ENCODE measurements around the gene SMIM28. TPM values are rescaled to one million over a fixed set of nuclear protein-coding genes. Genes with fewer than 3 reads are reported as not detected.

SMIM28 gene
- total RNA-seq, 1 experiment from 2014 or later = not detected

- Mint-ChIP-seq H3K9me3 (ENCODE audit: unreplicated experiment) (no peaks in the 10 kb centered on the region), H3K27ac (ENCODE audit: low read depth, unreplicated experiment) (no peak overlapping the region), H3K36me3 (ENCODE audit: insufficient read depth, unreplicated experiment) (peaks cover 48% of the 10 kb centered on the region), H3K4me3 (ENCODE audit: unreplicated experiment) (no peak overlapping the region), H3K4me1 (ENCODE audit: insufficient read depth, unreplicated experiment) (peaks cover 34% of the 10 kb centered on the region), H3K27me3 (ENCODE audit: insufficient read depth, unreplicated experiment) (no peaks in the 10 kb centered on the region)
- POLR2A ChIA-PET = interaction anchor here (1.6 to 3.0 kb wide), 3 partner anchors 8 to 301 kb away, joined by 5 to 21 read pairs (median 5); no protein-coding TSS in a partner anchor
- DNase-seq (ENCODE audit: unreplicated experiment) = no peak
- no TSS peak for BruUV-seq (replicated peaks)
- TF ChIP-seq CTCF (IDR thresholded peaks at IDR 0.05; ENCODE audit: unreplicated experiment) = no peak
- CTCF ChIA-PET = interaction anchor here (0.6 to 1.3 kb wide), 5 partner anchors 11 to 402 kb away, joined by 3 to 5 read pairs (median 3); no protein-coding TSS in a partner anchor
- intact Hi-C loops (cut with micrococcal nuclease) = no loop called here
These were observed 28.7 kb downstream of the SMIM28 start for GRCh38 chr6:138406443-138406842.

GRCh38 chr6:138410048-138410735 is 32.5 kb downstream of the SMIM28 start:
- no peaks in the 10 kb centered on the region for H3K27me3 Mint-ChIP-seq (ENCODE audit: insufficient read depth, unreplicated experiment)
- peak overlapping the region; percentile 90 for H3K27ac Mint-ChIP-seq (ENCODE audit: low read depth, unreplicated experiment)
- H3K9me3 Mint-ChIP-seq (ENCODE audit: unreplicated experiment) = no peaks in the 10 kb centered on the region
- POLR2A ChIA-PET = interaction anchor here (0.9 to 2.7 kb wide), 12 partner anchors 10 to 402 kb away, joined by 3 to 20 read pairs (median 6); no protein-coding TSS in a partner anchor
- H3K36me3 Mint-ChIP-seq (ENCODE audit: insufficient read depth, unreplicated experiment) = peaks cover 79% of the 10 kb centered on the region
- peak overlapping the region; percentile 9 for H3K4me3 Mint-ChIP-seq (ENCODE audit: unreplicated experiment)
- peaks cover 39% of the 10 kb centered on the region for H3K4me1 Mint-ChIP-seq (ENCODE audit: insufficient read depth, unreplicated experiment)
- DNase-seq (ENCODE audit: unreplicated experiment) = peak; percentile 92
- CTCF ChIA-PET = interaction anchor here (0.6 to 0.9 kb wide), 5 partner anchors 10 to 364 kb away, joined by 3 to 5 read pairs (median 3); no protein-coding TSS in a partner anchor
- intact Hi-C loops (cut with micrococcal nuclease) = loop anchor here (10.0 kb wide), 2 partner anchors 285 to 405 kb away; no protein-coding TSS in a partner anchor
- TF ChIP-seq CTCF (IDR thresholded peaks at IDR 0.05; ENCODE audit: unreplicated experiment) = no peak
- no TSS peak for BruUV-seq (replicated peaks)

- no peaks in the 10 kb centered on the region for H3K27me3 Mint-ChIP-seq (ENCODE audit: insufficient read depth, unreplicated experiment)
- ChIA-PET POLR2A (interaction anchor here (0.6 to 2.7 kb wide), 21 partner anchors 12 to 1240 kb away, joined by 3 to 20 read pairs (median 3); no protein-coding TSS in a partner anchor), CTCF (interaction anchor here (0.6 to 1.6 kb wide), 4 partner anchors 9 to 260 kb away, joined by 3 to 7 read pairs (median 4); no protein-coding TSS in a partner anchor)
- peaks cover 74% of the 10 kb centered on the region for H3K36me3 Mint-ChIP-seq (ENCODE audit: insufficient read depth, unreplicated experiment)
- no TSS peak for BruUV-seq (replicated peaks)
- H3K4me3 Mint-ChIP-seq (ENCODE audit: unreplicated experiment) = peak overlapping the region; percentile 7
- H3K4me1 Mint-ChIP-seq (ENCODE audit: insufficient read depth, unreplicated experiment) = peaks cover 37% of the 10 kb centered on the region
- H3K27ac Mint-ChIP-seq (ENCODE audit: low read depth, unreplicated experiment) = peak overlapping the region; percentile 29
- H3K9me3 Mint-ChIP-seq (ENCODE audit: unreplicated experiment) = no peaks in the 10 kb centered on the region
- intact Hi-C loops (cut with micrococcal nuclease) = loop anchor here (1.0 to 10.0 kb wide), 3 partner anchors 44 to 406 kb away; no protein-coding TSS in a partner anchor
- no peak for TF ChIP-seq CTCF (IDR thresholded peaks at IDR 0.05; ENCODE audit: unreplicated experiment)
- peak; percentile 89 for DNase-seq (ENCODE audit: unreplicated experiment)
These were observed 33.5 kb downstream of the SMIM28 start for GRCh38 chr6:138410972-138411880.
